OCI-LY3 (cell line): Measurements from ENCODE around the gene PKP4.

Source experiments
- H2AFZ ChIP-seq: fragments of 200-600, 300-600 bp; shearing (Covaris generic); 2 replicates; pipeline ENCODE4 v1.6.0; 2014; ENCODE audit warnings: antibody characterized with exemption, low read depth, low read length
- H3K27ac ChIP-seq: fragments of 200-600, 300-600 bp; sonication (generic); 2 replicates; pipeline ENCODE4 v1.5.1; 2014; ENCODE audit warnings: mild to moderate bottlenecking, low read length, moderate library complexity, mixed read lengths
- H3K27me3 ChIP-seq: fragments of 200-600, 300-600 bp; sonication (generic); 2 replicates; pipeline ENCODE4 v1.6.1; 2014; ENCODE audit warnings: low read depth, low read length, mixed read lengths
- H3K36me3 ChIP-seq: fragments of 200-600, 300-600 bp; sonication (generic); replicated peaks from 2 replicates; pipeline ENCODE3; 2014; ENCODE audit warnings: low read depth, low read length, mixed read lengths
- H3K4me1 ChIP-seq: fragments of 300-600, 200-600 bp; sonication (generic); 2 replicates; pipeline ENCODE4 v1.6.1; 2014; ENCODE audit warnings: low read length, mixed read lengths
- H3K4me2 ChIP-seq: fragments of 200-600, 300-600 bp; sonication (generic); 2 replicates; pipeline ENCODE4 v1.6.1; 2014; ENCODE audit warnings: low read length, mixed read lengths
- H3K4me3 ChIP-seq: fragments of 300-600, 200-600 bp; sonication (generic); 2 replicates; pipeline ENCODE4 v1.5.1; 2014; ENCODE audit warnings: antibody characterized with exemption, mild to moderate bottlenecking, low read length, moderate library complexity
- H3K79me2 ChIP-seq: fragments of 300-600, 200-600 bp; shearing (Covaris generic); 2 replicates; pipeline ENCODE4 v1.6.1; 2014; ENCODE audit warnings: mild to moderate bottlenecking, low read length, mixed read lengths
- H3K9ac ChIP-seq: fragments of 300-600, 200-600 bp; shearing (Covaris generic); 2 replicates; pipeline ENCODE4 v1.6.0; 2014; ENCODE audit warnings: mild to moderate bottlenecking, low read length, moderate library complexity
- H3K9me3 ChIP-seq: fragments of 200-600, 300-600 bp; shearing (Covaris generic); 2 replicates; pipeline ENCODE4 v1.6.1; 2014; ENCODE audit warnings: low read length, mixed read lengths; ENCODE audit not compliant: insufficient read depth
- H4K20me1 ChIP-seq: fragments of 200-600, 300-600 bp; sonication (generic); 2 replicates; pipeline ENCODE4 v1.6.1; 2016; ENCODE audit warnings: low read length, mixed read lengths; ENCODE audit not compliant: insufficient read depth
- EZH2phosphoT487 ChIP-seq: fragments of 200-600 bp; shearing (Covaris generic); IDR thresholded peaks from 2 replicates; pipeline ENCODE4 v1.6.1; 2018; ENCODE audit warnings: antibody characterized with exemption, mixed run types, low read depth
- TF ChIP-seq, protein P1 (sequence below): fragments of 200-600, 300-600 bp; sonication (generic); IDR thresholded peaks from 2 replicates; pipeline ENCODE4 v1.5.1; 2014; ENCODE audit warnings: antibody characterized with exemption, low read length, low read depth

Gene PKP4

DNA sequence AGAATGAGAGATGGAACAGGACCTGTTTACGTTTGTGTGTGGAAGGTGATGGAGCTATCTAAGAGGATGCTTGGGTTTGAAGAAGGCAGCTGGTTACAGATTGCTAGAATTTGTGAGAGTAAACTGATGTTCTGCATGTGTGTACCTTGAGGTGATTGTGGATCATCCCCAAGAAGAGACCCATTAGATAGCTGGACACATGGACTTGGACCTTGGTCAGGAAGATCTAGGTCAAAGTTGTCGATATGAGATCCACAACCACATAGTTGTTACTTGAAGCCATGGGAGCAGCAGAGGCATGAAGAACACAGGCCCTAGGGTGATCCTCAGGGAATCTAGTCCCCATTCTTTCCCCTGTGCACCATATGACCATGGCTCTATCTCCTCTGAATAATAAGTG lies 101.0 kb downstream of the PKP4 start:
- H3K4me3 ChIP-seq = no peak overlapping the region
- no peak overlapping the region for H2AFZ ChIP-seq
- no peaks in the 10 kb centered on the region for H3K9me3 ChIP-seq
- H3K4me2 ChIP-seq = no peak overlapping the region
- H3K9ac ChIP-seq = no peak overlapping the region
- H3K4me1 ChIP-seq = no peaks in the 10 kb centered on the region
- H4K20me1 ChIP-seq = no peaks in the 10 kb centered on the region; the same call in 1 of the 2 replicates
- no peak overlapping the region for H3K27ac ChIP-seq
- H3K79me2 ChIP-seq = no peaks in the 10 kb centered on the region
- TF ChIP-seq, protein P1, sequence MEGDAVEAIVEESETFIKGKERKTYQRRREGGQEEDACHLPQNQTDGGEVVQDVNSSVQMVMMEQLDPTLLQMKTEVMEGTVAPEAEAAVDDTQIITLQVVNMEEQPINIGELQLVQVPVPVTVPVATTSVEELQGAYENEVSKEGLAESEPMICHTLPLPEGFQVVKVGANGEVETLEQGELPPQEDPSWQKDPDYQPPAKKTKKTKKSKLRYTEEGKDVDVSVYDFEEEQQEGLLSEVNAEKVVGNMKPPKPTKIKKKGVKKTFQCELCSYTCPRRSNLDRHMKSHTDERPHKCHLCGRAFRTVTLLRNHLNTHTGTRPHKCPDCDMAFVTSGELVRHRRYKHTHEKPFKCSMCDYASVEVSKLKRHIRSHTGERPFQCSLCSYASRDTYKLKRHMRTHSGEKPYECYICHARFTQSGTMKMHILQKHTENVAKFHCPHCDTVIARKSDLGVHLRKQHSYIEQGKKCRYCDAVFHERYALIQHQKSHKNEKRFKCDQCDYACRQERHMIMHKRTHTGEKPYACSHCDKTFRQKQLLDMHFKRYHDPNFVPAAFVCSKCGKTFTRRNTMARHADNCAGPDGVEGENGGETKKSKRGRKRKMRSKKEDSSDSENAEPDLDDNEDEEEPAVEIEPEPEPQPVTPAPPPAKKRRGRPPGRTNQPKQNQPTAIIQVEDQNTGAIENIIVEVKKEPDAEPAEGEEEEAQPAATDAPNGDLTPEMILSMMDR = no peak
- no peak for TF ChIP-seq EZH2phosphoT487
- no peaks in the 10 kb centered on the region for H3K36me3 ChIP-seq
- H3K27me3 ChIP-seq = no peaks in the 10 kb centered on the region

DNA sequence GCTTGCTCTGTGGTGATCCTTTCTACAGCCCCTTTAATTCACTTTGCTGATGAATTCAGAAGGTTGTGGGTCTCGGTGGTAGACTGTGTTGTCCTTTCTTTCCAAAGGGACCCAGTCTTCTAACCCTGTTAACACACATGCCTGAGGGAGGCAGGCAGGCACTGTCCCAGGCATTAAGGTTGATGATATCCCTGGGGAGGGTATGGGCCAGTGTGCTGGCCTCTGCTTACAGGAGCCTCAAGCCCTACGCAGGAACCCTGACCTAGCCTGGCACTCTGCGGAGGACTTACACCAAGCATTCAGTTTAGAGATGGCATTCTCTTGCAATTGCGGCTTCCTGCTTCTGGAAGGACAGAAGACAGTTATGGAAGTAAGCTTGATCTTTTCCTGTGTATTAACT lies 102.5 kb downstream of the PKP4 start:
- Histone ChIP-seq H3K4me3 (no peak overlapping the region), H3K9ac (no peak overlapping the region), H3K4me1 (no peaks in the 10 kb centered on the region), H3K79me2 (no peaks in the 10 kb centered on the region), H3K36me3 (no peaks in the 10 kb centered on the region), H3K4me2 (no peak overlapping the region), H3K9me3 (no peaks in the 10 kb centered on the region), H2AFZ (no peak overlapping the region), H4K20me1 (no peaks in the 10 kb centered on the region), H3K27ac (no peak overlapping the region), H3K27me3 (no peaks in the 10 kb centered on the region)
- no peak for TF ChIP-seq EZH2phosphoT487

DNA sequence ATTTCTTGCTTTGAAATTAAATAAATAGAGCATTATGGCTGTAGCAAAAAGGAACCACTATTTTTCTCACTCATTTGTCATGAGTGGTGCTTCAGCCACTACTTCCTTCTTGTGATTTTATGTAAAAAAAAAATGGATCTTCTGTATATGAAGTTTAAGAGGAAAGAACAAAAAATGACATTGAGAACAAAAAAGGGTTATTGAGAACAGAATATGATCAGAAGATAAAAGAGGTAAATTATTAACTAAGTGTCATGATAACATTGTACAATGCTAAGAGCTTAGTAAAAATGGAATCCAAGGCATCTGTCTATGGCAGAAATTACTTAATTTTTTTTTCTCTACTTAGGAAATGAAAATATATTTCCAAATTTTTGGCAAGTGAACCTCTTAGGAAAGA lies 103.5 kb downstream of the PKP4 start:
- Histone ChIP-seq H3K4me2 (no peak overlapping the region), H3K27me3 (no peaks in the 10 kb centered on the region), H3K27ac (no peak overlapping the region), H3K4me3 (no peak overlapping the region), H3K36me3 (no peaks in the 10 kb centered on the region), H4K20me1 (no peaks in the 10 kb centered on the region), H3K4me1 (no peaks in the 10 kb centered on the region), H3K9ac (no peak overlapping the region), H3K79me2 (no peaks in the 10 kb centered on the region), H3K9me3 (no peaks in the 10 kb centered on the region), H2AFZ (no peak overlapping the region)
- TF ChIP-seq, protein P1 = no peak
- TF ChIP-seq EZH2phosphoT487 = no peak

DNA sequence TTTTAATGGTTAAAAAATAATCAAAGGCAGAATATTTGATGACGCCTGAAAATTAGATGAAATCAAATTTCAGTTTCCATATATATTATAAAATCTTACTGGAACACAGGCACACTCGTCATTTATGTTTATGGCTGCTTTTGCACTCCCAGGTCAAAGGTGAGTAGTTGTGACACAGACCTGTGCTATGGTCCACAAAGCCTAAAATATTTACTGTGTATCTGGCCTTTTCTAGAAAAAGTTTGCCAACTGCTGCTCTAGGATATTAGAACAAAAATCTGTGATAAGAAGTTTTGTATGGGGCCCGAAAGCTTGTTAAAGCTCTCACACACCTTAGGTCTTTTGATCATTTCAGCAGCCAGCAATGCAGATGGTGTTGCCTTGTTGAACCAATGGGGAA lies 104.3 kb downstream of the PKP4 start:
- H3K27me3 ChIP-seq = no peaks in the 10 kb centered on the region

More for the DNA sequence above, 104.3 kb downstream of the PKP4 start:
- Histone ChIP-seq H4K20me1 (no peaks in the 10 kb centered on the region), H3K4me2 (no peak overlapping the region), H3K9me3 (no peaks in the 10 kb centered on the region), H3K79me2 (no peaks in the 10 kb centered on the region), H2AFZ (no peak overlapping the region), H3K36me3 (no peaks in the 10 kb centered on the region), H3K27ac (no peak overlapping the region), H3K4me1 (no peaks in the 10 kb centered on the region), H3K4me3 (no peak overlapping the region), H3K9ac (no peak overlapping the region)
- no peak for TF ChIP-seq EZH2phosphoT487
- TF ChIP-seq, protein P1 = no peak
